H1 (cell line): ENCODE data around the gene C2CD4D. TPM values are rescaled to one million over a fixed set of nuclear protein-coding genes. Genes with fewer than 3 reads are reported as not detected.

Experiments
- GABPA ChIP-seq: IDR thresholded peaks from 2 replicates; pipeline ENCODE4 v1.6.1; 2011; ENCODE audit warnings: mild to moderate bottlenecking, low read length, moderate library complexity, borderline replicate concordance; ENCODE audit not compliant: insufficient read depth
- JUN ChIP-seq: IDR thresholded peaks from 2 replicates; pipeline ENCODE4 v1.6.1; 2011; ENCODE audit warnings: low read depth, mild to moderate bottlenecking, improper control_type of control experiment, low read length
- KDM1A ChIP-seq: fragments of 200-600, 300-600 bp; sonication (generic); IDR thresholded peaks from 2 replicates; pipeline ENCODE4 v1.7.1; 2016; ENCODE audit warnings: mild to moderate bottlenecking, low read length, borderline replicate concordance
- ZNF274 ChIP-seq: IDR thresholded peaks from 2 replicates; pipeline ENCODE4 v1.7.0; 2012; ENCODE audit warnings: low read length, borderline replicate concordance; ENCODE audit errors: extremely low read depth
- polyA plus RNA-seq, 7 experiments: library from polyadenylated mRNA; depleted of rRNA in 3 of 7; stranded (reverse) in 5 of 7; unstranded in 2 of 7; fragments of >200 nt in 5 of 7; fragments of 200-250 nt in 2 of 7; gene quantifications; 1 replicate in 5 of 7; 2 replicates in 1 of 7; 4 replicates in 1 of 7; pipeline versions ENCODE4 v1.2.1 to v1.2.3, GENCODE V29; 2011 to 2013; ENCODE audit warnings: missing spikeins in 2 of 7, mixed read lengths in 2 of 7
- small RNA-seq: library from polyadenylated mRNA; stranded (forward); fragments of <200 nt; extraction: miRNeasy Mini kit (QIAGEN cat#:217004); gene quantifications from one replicate; pipeline ENCODE3, GENCODE V24; 2013; ENCODE audit not compliant: insufficient read depth
- total RNA-seq: library from RNA; stranded (reverse); fragmentation: NEBNext Ultra II Directional; extraction: Animal tissue kit (Norgen Biotek cat#: 25700); gene quantifications from 2 replicates; pipeline ENCODE4 v1.2.1, GENCODE V29; 2021

The C2CD4D gene
- total and polyA plus RNA-seq, 2 of the 8 experiments (the other 6 are each of a cell fraction or from before 2014, with no cell fraction given), result 0.41 to 0.71 TPM

DNA sequence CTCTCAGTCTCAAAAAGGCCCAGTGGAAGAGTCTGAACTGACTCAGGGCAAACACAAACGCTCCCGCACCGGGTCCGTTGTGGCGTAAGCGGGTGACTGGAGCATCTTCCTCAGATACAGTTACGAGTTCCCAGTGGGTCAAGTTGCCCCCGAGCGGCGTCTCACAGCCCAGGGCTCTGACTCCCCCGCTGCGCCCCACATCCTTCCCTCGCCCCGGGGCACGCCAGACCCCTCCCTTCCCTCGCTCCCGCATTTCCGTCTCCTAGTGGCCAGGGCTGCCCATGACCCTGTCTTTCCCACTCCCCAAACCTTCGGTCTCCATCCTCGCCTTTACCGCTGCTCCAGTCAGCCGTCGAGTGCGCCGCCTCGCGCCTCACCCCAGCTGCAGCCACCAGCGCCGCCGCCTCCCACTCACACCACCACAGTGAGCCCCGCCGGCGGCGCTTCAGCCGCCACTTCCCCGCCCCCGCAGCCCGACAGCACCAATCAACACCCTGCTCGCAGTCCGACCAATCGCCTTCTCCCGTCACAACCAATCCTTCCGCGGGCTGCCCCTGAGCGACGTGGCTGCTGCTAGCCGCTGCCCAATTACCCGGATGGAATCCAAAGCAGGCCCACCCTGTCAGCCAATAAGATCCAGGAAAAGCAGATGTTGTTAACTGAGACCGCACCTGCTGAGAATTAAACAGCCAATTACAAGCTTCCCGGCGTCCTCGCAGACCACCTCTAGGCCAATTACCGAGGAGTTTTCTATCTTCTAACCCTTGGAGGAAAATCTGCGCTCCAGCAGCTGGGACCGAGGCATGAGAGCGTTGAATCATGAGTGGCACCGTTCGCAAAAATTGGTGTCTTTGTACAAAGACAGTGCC lies 49.3 kb downstream of the C2CD4D start, which contains the start of gene TDRKH (continued):
- no peak for TF ChIP-seq JUN
- peak; percentile 55; the same call in 1 of the 2 replicates for TF ChIP-seq KDM1A
- TF ChIP-seq ZNF274, result no peak
- no peak for TF ChIP-seq GABPA

Small RNA genes lying within 50 kb of the gene (small RNA-seq; reads per million reads assigned to genes)
- gene RF00019, result not detected

Other genes starting within 250 kb of the C2CD4D start
- 61.2 and 65.4 TPM in 2 replicates for gene SNX27, start 227.8 kb downstream of the C2CD4D start, total RNA-seq
- 15.6 and 23.4 TPM in 2 replicates for gene SNX27, start 227.8 kb downstream of the C2CD4D start, polyA plus RNA-seq (2011; rRNA removed)
- gene CELF3, start 123.0 kb downstream of the C2CD4D start, total RNA-seq, result 0.34 and 0.65 TPM in 2 replicates
- 1.2 and 1.3 TPM in 2 replicates for gene CELF3, start 123.0 kb downstream of the C2CD4D start, polyA plus RNA-seq (2011; rRNA removed)
- not detected in 2 replicates for gene RIIAD1, start 118.3 kb downstream of the C2CD4D start, total RNA-seq
- not detected in 2 replicates for gene RIIAD1, start 118.3 kb downstream of the C2CD4D start, polyA plus RNA-seq (2011; rRNA removed)
- gene MRPL9, start 76.3 kb downstream of the C2CD4D start, total RNA-seq, result 96.4 and 113 TPM in 2 replicates
- 64.7 and 74.9 TPM in 2 replicates for gene MRPL9, start 76.3 kb downstream of the C2CD4D start, polyA plus RNA-seq (2011; rRNA removed)
- gene TDRKH, start 49.3 kb downstream of the C2CD4D start, total RNA-seq, result 23.8 and 26.1 TPM in 2 replicates
- 7.7 and 9.9 TPM in 2 replicates for gene TDRKH, start 49.3 kb downstream of the C2CD4D start, polyA plus RNA-seq (2011; rRNA removed)
- not detected in 2 replicates for gene LINGO4, start 34.4 kb downstream of the C2CD4D start, total RNA-seq
- 0.03 TPM in 1 of 2 replicates, not detected in the other for gene LINGO4, start 34.4 kb downstream of the C2CD4D start, polyA plus RNA-seq (2011; rRNA removed)
- 0.52 and 0.54 TPM in 2 replicates for gene RORC, start 8.0 kb downstream of the C2CD4D start, total RNA-seq
- gene RORC, start 8.0 kb downstream of the C2CD4D start, polyA plus RNA-seq (2011; rRNA removed), result 0.44 and 0.52 TPM in 2 replicates
- not detected in 2 replicates for gene THEM5, start 13.9 kb upstream of the C2CD4D start, total RNA-seq
- not detected in 2 replicates for gene THEM5, start 13.9 kb upstream of the C2CD4D start, polyA plus RNA-seq (2011; rRNA removed)
- gene THEM4, start 69.7 kb upstream of the C2CD4D start, total RNA-seq, result 8.6 and 11.2 TPM in 2 replicates
- 5.6 and 9.9 TPM in 2 replicates for gene THEM4, start 69.7 kb upstream of the C2CD4D start, polyA plus RNA-seq (2011; rRNA removed)
- 231 and 233 TPM in 2 replicates for gene S100A10, start 154.0 kb upstream of the C2CD4D start, total RNA-seq
- gene S100A10, start 154.0 kb upstream of the C2CD4D start, polyA plus RNA-seq (2011; rRNA removed), result 13.7 and 23.9 TPM in 2 replicates
- gene S100A11, start 197.2 kb upstream of the C2CD4D start, total RNA-seq, result 120 and 124 TPM in 2 replicates
- gene S100A11, start 197.2 kb upstream of the C2CD4D start, polyA plus RNA-seq (2011; rRNA removed), result 249 and 343 TPM in 2 replicates
- not detected in 2 replicates for gene TCHHL1, start 249.2 kb upstream of the C2CD4D start, total RNA-seq
- gene TCHHL1, start 249.2 kb upstream of the C2CD4D start, polyA plus RNA-seq (2011; rRNA removed), result not detected in 2 replicates